OCI-LY3 (cell line): Measurements from ENCODE around the gene RNF166.

ENCODE experiments used
- CTCF ChIP-seq: fragments of 200-600, 300-600 bp; sonication (generic); IDR thresholded peaks from 2 replicates; pipeline ENCODE4 v1.5.1; 2014; ENCODE audit warnings: antibody characterized with exemption, low read length, low read depth
- EZH2phosphoT487 ChIP-seq: fragments of 200-600 bp; shearing (Covaris generic); IDR thresholded peaks from 2 replicates; pipeline ENCODE4 v1.6.1; 2018; ENCODE audit warnings: antibody characterized with exemption, mixed run types, low read depth

DNA sequence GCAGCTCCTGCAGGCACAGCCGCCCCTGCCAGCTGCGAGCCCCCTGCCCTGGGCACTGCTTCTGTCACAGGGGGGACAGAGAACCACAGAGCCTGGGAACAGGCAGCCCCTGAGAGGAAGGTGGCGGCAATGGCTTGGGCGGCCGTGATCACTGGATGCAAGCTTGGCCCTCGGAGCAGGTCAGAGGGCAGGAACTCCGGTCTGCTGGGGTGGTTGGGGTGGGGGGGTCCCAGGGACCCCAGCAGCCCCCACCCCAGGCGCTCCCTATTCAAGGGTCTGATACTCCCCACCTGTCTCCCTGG, 53.5 kb downstream of the RNF166 start:
- TF ChIP-seq CTCF (no peak), EZH2phosphoT487 (no peak)
